Fibroblast of pulmonary artery (primary cell): Measurements from ENCODE around the gene KRTAP5-7.

Source experiments
- DNase-seq: peaks from one replicate; pipeline ENCODE4 v3.0.0-alpha.2; 2010; ENCODE audit warnings: low read depth
- H3K4me3 ChIP-seq: replicated peaks from 2 replicates; pipeline ENCODE4 v1.5.1; 2011; ENCODE audit warnings: low read depth, mild to moderate bottlenecking, control low read depth, low read length, moderate library complexity
- CTCF ChIP-seq: IDR thresholded peaks from 2 replicates; pipeline ENCODE4 v1.5.1; 2011; ENCODE audit warnings: mild to moderate bottlenecking, control low read depth, low read length, inconsistent platforms; ENCODE audit errors: missing control alignments

The KRTAP5-7 gene

GRCh38 chr11:71542879-71543777 lies 16.1 kb downstream of the KRTAP5-7 start:
- no peak overlapping the region for H3K4me3 ChIP-seq
- no peak for DNase-seq
- TF ChIP-seq CTCF: no peak

- no peak for TF ChIP-seq CTCF
- no peak overlapping the region for H3K4me3 ChIP-seq
- no peak for DNase-seq
Measured at GRCh38 chr11:71543866-71544265, 16.8 kb downstream of the KRTAP5-7 start.

- no peak for DNase-seq
- no peak for TF ChIP-seq CTCF
- no peak overlapping the region for H3K4me3 ChIP-seq
Measured at GRCh38 chr11:71544525-71545214, 17.6 kb downstream of the KRTAP5-7 start.

- H3K4me3 ChIP-seq: no peak overlapping the region
- no peak for DNase-seq
- TF ChIP-seq CTCF: no peak
Measured at GRCh38 chr11:71545405-71545966, 18.4 kb downstream of the KRTAP5-7 start.

GRCh38 chr11:71548120-71548519 lies 21.1 kb downstream of the KRTAP5-7 start, which contains the start of gene KRTAP5-9:
TSS of gene KRTAP5-9 (plus strand) at chr11:71548420. CDS start at chr11:71548658, 238 bp downstream.
- no peak for DNase-seq
- TF ChIP-seq CTCF: no peak
- no peak within 1 kb of the TSS for H3K4me3 ChIP-seq

GRCh38 chr11:71548716-71549151 lies 21.7 kb downstream of the KRTAP5-7 start:
- no peak overlapping the region for H3K4me3 ChIP-seq
- no peak for DNase-seq
- no peak for TF ChIP-seq CTCF
